RWPE1 (cell line): ENCODE data around the gene GRID1.

Source experiments
- CTCF ChIA-PET: fragments of 350-600 bp; sonication (Branson Sonifier 250); formaldehyde crosslinking; extraction: SDS; loops from one replicate; lab custom pipeline; 2021; lab: Yijun Ruan, JAX
- POLR2A ChIA-PET: fragments of 400-600 bp; formaldehyde crosslinking; extraction: SDS; loops from one replicate; lab custom pipeline; 2020; ENCODE audit warnings: antibody characterized with exemption; ENCODE audit not compliant: low non-redundant PET; lab: Yijun Ruan, JAX
- DNase-seq: peaks from one replicate; pipeline ENCODE4 v3.0.0; 2012; ENCODE audit warnings: low spot score
- H3K27ac ChIP-seq: fragments of 450-650 bp; 2 replicates; pipeline ENCODE4 v1.5.1; 2017
- TF ChIP-seq, protein P1 (sequence below): fragments of 450-650 bp; conservative IDR thresholded peaks from 2 replicates; pipeline ENCODE4 v1.5.1; 2017; ENCODE audit warnings: low read depth, mild to moderate bottlenecking

GRID1 gene

DNA sequence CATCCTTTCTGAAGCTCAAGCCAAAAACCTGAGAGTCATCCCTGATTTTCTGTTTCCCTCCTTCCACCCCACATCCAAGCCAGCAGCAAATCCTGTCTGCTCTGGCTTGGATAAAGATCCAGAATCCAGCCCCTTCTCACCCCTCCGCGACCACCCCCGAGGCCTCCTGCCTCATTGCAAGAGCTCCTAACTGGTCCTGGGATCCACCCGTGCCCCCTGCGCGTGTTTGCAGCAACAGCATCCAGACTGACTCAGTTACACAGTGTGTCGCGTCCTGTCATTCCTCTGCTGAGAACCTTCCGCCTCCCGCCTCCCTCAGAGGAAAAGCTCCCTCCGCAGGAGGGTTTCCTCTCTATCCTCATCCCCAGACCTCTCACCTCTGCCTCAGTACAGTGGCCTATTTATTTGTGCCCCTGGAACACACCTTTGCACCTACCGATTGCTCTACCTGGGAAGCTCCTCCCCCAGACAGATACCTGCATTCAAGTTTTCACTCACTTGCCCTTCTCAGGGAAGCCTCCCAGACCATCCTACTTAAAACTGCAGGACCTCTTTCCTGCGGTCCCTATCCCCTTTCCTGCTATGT, 21.6 kb upstream of the GRID1 start:
- TF ChIP-seq, protein P1, sequence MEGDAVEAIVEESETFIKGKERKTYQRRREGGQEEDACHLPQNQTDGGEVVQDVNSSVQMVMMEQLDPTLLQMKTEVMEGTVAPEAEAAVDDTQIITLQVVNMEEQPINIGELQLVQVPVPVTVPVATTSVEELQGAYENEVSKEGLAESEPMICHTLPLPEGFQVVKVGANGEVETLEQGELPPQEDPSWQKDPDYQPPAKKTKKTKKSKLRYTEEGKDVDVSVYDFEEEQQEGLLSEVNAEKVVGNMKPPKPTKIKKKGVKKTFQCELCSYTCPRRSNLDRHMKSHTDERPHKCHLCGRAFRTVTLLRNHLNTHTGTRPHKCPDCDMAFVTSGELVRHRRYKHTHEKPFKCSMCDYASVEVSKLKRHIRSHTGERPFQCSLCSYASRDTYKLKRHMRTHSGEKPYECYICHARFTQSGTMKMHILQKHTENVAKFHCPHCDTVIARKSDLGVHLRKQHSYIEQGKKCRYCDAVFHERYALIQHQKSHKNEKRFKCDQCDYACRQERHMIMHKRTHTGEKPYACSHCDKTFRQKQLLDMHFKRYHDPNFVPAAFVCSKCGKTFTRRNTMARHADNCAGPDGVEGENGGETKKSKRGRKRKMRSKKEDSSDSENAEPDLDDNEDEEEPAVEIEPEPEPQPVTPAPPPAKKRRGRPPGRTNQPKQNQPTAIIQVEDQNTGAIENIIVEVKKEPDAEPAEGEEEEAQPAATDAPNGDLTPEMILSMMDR: no peak
- DNase-seq: no peak
- ChIA-PET CTCF (interaction anchor here (0.5 to 1.4 kb wide), 4 partner anchors 12 to 161 kb away, joined by 3 to 6 read pairs (median 4); no protein-coding TSS in a partner anchor), POLR2A (no interaction called here)
- no peak overlapping the region for H3K27ac ChIP-seq

DNA sequence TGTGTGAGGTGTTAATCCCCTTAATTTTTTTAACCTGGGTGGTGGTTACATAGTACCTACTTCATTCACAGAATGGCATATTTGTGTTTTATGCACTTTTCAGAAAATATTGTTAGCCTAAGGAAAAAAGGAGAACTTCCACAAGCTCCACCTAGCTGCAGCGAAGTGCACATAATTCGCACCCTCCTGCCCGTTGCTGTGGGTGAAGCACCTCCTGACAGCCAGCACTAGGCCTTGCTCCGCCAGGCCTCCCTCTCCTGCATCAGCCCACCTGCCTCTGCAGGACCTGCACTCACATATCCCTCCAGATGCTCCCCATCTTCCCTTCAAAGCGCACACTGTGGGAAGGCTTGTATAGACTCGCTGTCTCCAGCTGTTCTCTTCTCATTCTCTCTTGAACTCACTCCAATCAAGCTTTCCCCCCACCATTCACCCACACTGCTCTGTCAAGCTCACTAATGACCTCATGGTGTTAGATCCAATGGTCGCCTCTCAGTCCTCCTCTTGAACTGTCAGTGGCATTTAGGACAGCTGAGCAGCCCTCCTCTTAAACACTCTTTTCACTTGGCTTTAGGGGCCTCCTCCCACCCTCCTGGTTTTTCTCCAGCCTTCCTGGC, 20.7 kb upstream of the GRID1 start:
- no peak overlapping the region for H3K27ac ChIP-seq
- ChIA-PET POLR2A (no interaction called here), CTCF (interaction anchor here (0.8 to 1.4 kb wide), 2 partner anchors 13 to 51 kb away, joined by 4 to 6 read pairs; no protein-coding TSS in a partner anchor)
- TF ChIP-seq, protein P1: no peak
- no peak for DNase-seq

DNA sequence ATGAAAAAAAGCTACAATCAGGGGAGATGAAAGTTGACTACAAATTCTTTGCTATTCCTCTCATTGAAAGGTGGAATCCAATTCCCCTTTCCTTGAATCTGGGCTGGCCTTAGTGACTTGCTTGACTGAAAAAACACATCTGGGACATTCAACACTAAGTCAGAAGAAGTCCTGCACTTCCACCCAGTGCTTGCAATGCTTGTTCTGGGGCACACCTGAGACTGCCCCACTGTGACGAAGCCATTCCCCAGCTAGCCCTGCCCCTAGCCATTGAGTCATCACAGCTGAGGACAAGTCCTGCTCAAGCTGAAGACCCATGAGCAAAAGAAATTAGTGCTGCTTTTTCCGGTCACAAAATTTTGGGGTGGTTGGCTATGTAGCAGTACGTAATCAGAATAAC, 19.2 kb upstream of the GRID1 start:
- POLR2A ChIA-PET: no interaction called here
- TF ChIP-seq, protein P1: no peak
- DNase-seq: no peak
- H3K27ac ChIP-seq: no peak overlapping the region
- CTCF ChIA-PET: interaction anchor here (0.9 kb wide), 1 partner anchor 9 kb away, joined by 3 read pairs; no protein-coding TSS in a partner anchor

DNA sequence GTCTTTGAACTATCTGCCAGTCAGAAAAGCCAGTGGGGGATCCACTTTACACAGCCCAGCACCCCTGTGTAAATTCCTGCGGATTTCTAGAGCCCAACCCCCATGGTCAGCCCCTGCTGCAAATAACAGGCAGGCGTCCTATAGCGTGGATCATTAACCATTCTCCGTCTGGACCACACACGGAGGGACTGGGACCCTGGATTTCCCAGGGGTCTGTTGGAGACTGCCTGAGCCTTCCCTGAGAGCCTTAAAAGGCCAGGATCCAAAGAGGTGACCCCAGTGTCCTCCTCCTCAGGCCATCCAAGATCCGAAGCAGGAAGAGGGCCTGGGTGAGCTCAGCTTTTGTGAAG, 11.2 kb upstream of the GRID1 start:
- CTCF ChIA-PET: interaction anchor here (0.5 kb wide), 1 partner anchor 1736 kb away, joined by 3 read pairs; no protein-coding TSS in a partner anchor
- POLR2A ChIA-PET: no interaction called here
- TF ChIP-seq, protein P1: no peak
- no peak overlapping the region for H3K27ac ChIP-seq
- no peak for DNase-seq

DNA sequence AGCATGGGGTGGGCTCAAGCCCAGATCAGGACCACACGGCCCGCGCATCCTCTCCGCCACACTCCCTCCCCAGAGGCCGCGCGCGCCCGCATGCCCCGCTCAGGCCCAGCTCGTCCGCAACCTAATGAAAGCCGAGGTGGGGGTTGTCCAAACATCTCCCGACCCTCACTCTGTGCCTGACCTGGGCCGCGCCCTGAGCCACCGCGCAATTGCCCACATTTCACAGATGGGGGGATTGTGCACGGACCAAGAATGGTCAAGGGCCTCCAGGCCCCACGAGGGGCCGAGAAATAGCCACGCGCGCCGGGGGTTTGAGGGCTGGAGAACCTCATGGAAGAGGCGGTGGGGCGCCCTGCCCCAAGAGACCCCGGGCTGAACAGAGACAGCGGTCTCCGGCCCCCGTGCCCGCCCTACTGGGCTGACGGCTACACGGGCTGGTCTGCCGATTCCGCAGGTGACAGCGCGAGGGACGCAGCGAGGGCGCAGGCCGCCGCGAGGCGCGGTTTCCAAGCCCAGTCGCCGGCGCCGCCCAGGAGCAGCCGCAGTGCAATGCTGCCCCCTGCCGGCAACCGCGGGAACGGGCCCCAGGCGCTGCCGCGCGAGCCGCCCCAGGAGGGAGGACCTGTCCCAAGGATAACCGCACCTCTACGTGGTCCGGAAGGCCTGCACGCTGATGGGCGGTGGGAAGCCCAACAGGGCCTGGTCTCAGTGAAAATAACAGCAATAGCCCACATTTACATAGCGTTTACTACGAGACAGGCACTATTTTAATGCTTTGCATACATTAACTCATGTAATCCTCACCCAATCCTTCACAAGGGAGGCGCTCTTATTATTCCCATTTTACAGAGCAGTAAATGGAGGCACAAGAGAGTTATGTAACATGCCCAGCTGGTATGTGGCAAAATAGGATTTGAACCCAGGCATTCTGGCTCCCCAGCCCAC, 10.5 kb upstream of the GRID1 start:
- ChIA-PET CTCF (interaction anchor here (0.5 to 2.0 kb wide), 7 partner anchors 8 to 1735 kb away, joined by 3 to 10 read pairs (median 3); no protein-coding TSS in a partner anchor), POLR2A (no interaction called here)
- peak; percentile 83 for DNase-seq
- H3K27ac ChIP-seq: no peak overlapping the region
- TF ChIP-seq, protein P1: peak; percentile 98

DNA sequence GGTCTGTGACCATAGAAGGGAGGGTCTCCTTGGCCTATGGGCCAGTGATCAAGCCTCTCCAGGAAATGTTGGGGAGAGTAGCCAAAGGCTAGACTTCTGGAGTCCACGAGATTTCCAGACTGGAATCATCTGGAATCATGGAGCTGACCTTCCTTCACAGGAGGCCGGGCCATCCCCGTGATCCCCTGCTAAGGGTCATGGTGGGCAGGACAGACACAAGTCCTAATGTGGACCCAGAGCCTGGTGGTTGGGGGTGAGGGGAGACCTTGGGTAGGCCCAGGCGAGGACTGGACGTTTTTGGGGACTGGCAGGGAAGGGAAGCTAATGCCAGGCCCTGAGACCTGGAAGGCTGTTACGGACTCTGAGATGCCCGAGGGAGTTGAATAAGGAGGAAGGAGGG, 9.8 kb upstream of the GRID1 start:
- H3K27ac ChIP-seq: no peak overlapping the region
- POLR2A ChIA-PET: no interaction called here
- TF ChIP-seq, protein P1: no peak
- no peak for DNase-seq
- CTCF ChIA-PET: interaction anchor here (0.6 to 2.0 kb wide), 6 partner anchors 9 to 1044 kb away, joined by 3 to 10 read pairs (median 3); no protein-coding TSS in a partner anchor
